ENCODE results near the gene ERBB2. TPM values are rescaled to one million over a fixed set of nuclear protein-coding genes. Genes with fewer than 3 reads are reported as not detected.

The ERBB2 gene
- total and polyA plus RNA-seq, 2 of the 13 experiments (the other 11 are each of a cell fraction or from before 2014, with no cell fraction given) = 57.7 to 64.1 TPM

GRCh38 chr17:39737206-39737759 lies 37.4 kb downstream of the ERBB2 start (continued):
- no peak for TF ChIP-seq SP1 (IDR thresholded peaks at IDR 0.05)
- TF ChIP-seq SP1 (CRISPR knock-in tag; IDR thresholded peaks at IDR 0.05) = peak; percentile 47; the same call in 1 of the 2 replicates
- peak; percentile 47 for TF ChIP-seq YY1 (IDR thresholded peaks at IDR 0.05; ENCODE audit: insufficient read depth, insufficient replicate concordance, low read depth, low read length)
- 0 out of 2 replicates have a peak, but pooled peaks have one; percentile 31 for TF ChIP-seq TCF7 (IDR thresholded peaks at IDR 0.05; ENCODE audit: low read depth)
- TF ChIP-seq POLR2A (IDR thresholded peaks at IDR 0.05; ENCODE audit: insufficient read depth in 1 of 2, low read depth in 2 of 2, low read length in 2 of 2) = peak; percentile 49 to 77; a peak in 3 of 4 replicates
- peak; percentile 18; the same call in 1 of the 2 replicates for TF ChIP-seq NAIF1 (CRISPR knock-in tag; IDR thresholded peaks at IDR 0.05; ENCODE audit: borderline replicate concordance)
- no peak for TF ChIP-seq ZNF367 (CRISPR knock-in tag; IDR thresholded peaks at IDR 0.05; ENCODE audit: borderline replicate concordance)
- TF ChIP-seq ZNF800 (CRISPR knock-in tag; IDR thresholded peaks at IDR 0.05) = 0 out of 2 replicates have a peak, but pooled peaks have one; percentile 2
- TF ChIP-seq TP53 (CRISPR knock-in tag; conservative IDR thresholded peaks at IDR 0.05) = no peak
- TF ChIP-seq PAX8 (CRISPR knock-in tag; IDR thresholded peaks at IDR 0.05; ENCODE audit: borderline replicate concordance) = peak; percentile 12; the same call in 1 of the 2 replicates
- 0 out of 2 replicates have a peak, but pooled peaks have one; percentile 22 for TF ChIP-seq RARG (CRISPR knock-in tag; IDR thresholded peaks at IDR 0.05; ENCODE audit: low read depth)
- peak; percentile 54 for TF ChIP-seq ZBTB7B (CRISPR knock-in tag; IDR thresholded peaks at IDR 0.05)
- TF ChIP-seq ZNF451 (CRISPR knock-in tag; IDR thresholded peaks at IDR 0.05) = peak; percentile 30; the same call in 1 of the 2 replicates
- TF ChIP-seq SP5 (CRISPR knock-in tag; IDR thresholded peaks at IDR 0.05; ENCODE audit: borderline replicate concordance, low read depth) = peak; percentile 64; the same call in 1 of the 2 replicates
- peak; percentile 59; the same call in 1 of the 2 replicates for TF ChIP-seq HDAC2 (CRISPR knock-in tag; IDR thresholded peaks at IDR 0.05)
- peak; percentile 2; the same call in 1 of the 2 replicates for TF ChIP-seq PPARG (CRISPR knock-in tag; conservative IDR thresholded peaks at IDR 0.05)
- no peak for TF ChIP-seq ZNF7 (CRISPR knock-in tag; IDR thresholded peaks at IDR 0.05)
- TF ChIP-seq U2AF2 (IDR thresholded peaks at IDR 0.05; ENCODE audit: low read depth, low read length) = no peak
- TF ChIP-seq ZFP36 (IDR thresholded peaks at IDR 0.05; ENCODE audit: borderline replicate concordance, low read depth, low read length, partially characterized antibody) = no peak
- peak; percentile 59; the same call in 1 of the 2 replicates for TF ChIP-seq KDM5B (CRISPR knock-in tag; IDR thresholded peaks at IDR 0.05; ENCODE audit: borderline replicate concordance)
- no peak for TF ChIP-seq ARID2 (CRISPR knock-in tag; IDR thresholded peaks at IDR 0.05; ENCODE audit: borderline replicate concordance)
- no peak; the same call in 2 of the 3 replicates for TF ChIP-seq MXI1 (IDR thresholded peaks at IDR 0.05; ENCODE audit: borderline replicate concordance, low read depth, low read length)
- no peak for TF ChIP-seq PHF5A (CRISPR knock-in tag; IDR thresholded peaks at IDR 0.05; ENCODE audit: low read depth, unreplicated experiment)
- no peak for TF ChIP-seq ZNF839 (CRISPR knock-in tag; IDR thresholded peaks at IDR 0.05; ENCODE audit: borderline replicate concordance)
- TF ChIP-seq KLF9 (CRISPR knock-in tag; IDR thresholded peaks at IDR 0.05; ENCODE audit: low read depth) = 0 out of 2 replicates have a peak, but pooled peaks have one; percentile 13
- no peak for TF ChIP-seq IKZF1 (IDR thresholded peaks at IDR 0.05)
- TF ChIP-seq HOXA3 (CRISPR knock-in tag; IDR thresholded peaks at IDR 0.05) = peak; percentile 44; the same call in 1 of the 2 replicates
- TF ChIP-seq NR2F6 (IDR thresholded peaks at IDR 0.05) = no peak
- peak; percentile 34; the same call in 1 of the 2 replicates for TF ChIP-seq NR2F6 (CRISPR knock-in tag; IDR thresholded peaks at IDR 0.05)
- peak; percentile 5; the same call in 1 of the 2 replicates for TF ChIP-seq FOSL2 (CRISPR knock-in tag; IDR thresholded peaks at IDR 0.05)
- no peak for TF ChIP-seq SNRNP70 (IDR thresholded peaks at IDR 0.05; ENCODE audit: low read depth, low read length)
- no peak for TF ChIP-seq ARID3A (IDR thresholded peaks at IDR 0.05; ENCODE audit: low read depth, low read length)
